Skin of body (tissue), 2 donors: ENCODE data around the gene PHF23. TPM values are rescaled to one million over a fixed set of nuclear protein-coding genes. Genes with fewer than 3 reads are reported as not detected.

ENCODE experiments used
- DNase-seq: peaks from one replicate; lab custom pipeline; 2025; lab: John Stamatoyannopoulos, UW
- total RNA-seq: library from RNA; depleted of rRNA; stranded (reverse); fragments of >200 nt; gene quantifications from one replicate; pipeline ENCODE4 v1.2.3, GENCODE V29; 2014

PHF23 gene
- 27.0 TPM for total RNA-seq

GRCh38 chr17:7239091-7240027 lies at the start of gene PHF23:
Gene PHF23, minus strand, starts transcription at chr17:7239457. Its CDS starts 178 bp downstream, at chr17:7239279.
- DNase-seq = peak; percentile 99

- DNase-seq = no peak
Measured at GRCh38 chr17:7285679-7286078, 46.4 kb upstream of the PHF23 start.

GRCh38 chr17:7284911-7285310 lies 45.7 kb upstream of the PHF23 start:
- DNase-seq = no peak

- no peak for DNase-seq
Measured at GRCh38 chr17:7283471-7284216, 44.4 kb upstream of the PHF23 start.

- DNase-seq = no peak
Measured at GRCh38 chr17:7282752-7283321, 43.6 kb upstream of the PHF23 start.

- no peak for DNase-seq
Measured at GRCh38 chr17:7281953-7282751, 42.9 kb upstream of the PHF23 start.

- DNase-seq = peak; percentile 87
Measured at GRCh38 chr17:7281074-7281952, 42.1 kb upstream of the PHF23 start, which contains the start of gene SLC2A4. Gene SLC2A4, plus strand, starts transcription at chr17:7281718. Its CDS starts 217 bp downstream, at chr17:7281935.

- peak; percentile 79 for DNase-seq
Measured at GRCh38 chr17:7280519-7281073, 41.3 kb upstream of the PHF23 start.

- DNase-seq = no peak
Measured at GRCh38 chr17:7279448-7279847, 40.2 kb upstream of the PHF23 start.

- DNase-seq = no peak
Measured at GRCh38 chr17:7266784-7267183, 27.5 kb upstream of the PHF23 start.

GRCh38 chr17:7263801-7264078 lies 24.5 kb upstream of the PHF23 start:
- DNase-seq = no peak

GRCh38 chr17:7262935-7263800 lies 23.9 kb upstream of the PHF23 start:
- no peak for DNase-seq

GRCh38 chr17:7262192-7262934 lies 23.1 kb upstream of the PHF23 start, which contains the start of gene CLDN7:
Gene CLDN7, minus strand, starts transcription at chr17:7262478. Its CDS starts 435 bp downstream, at chr17:7262043.
- DNase-seq = no peak

GRCh38 chr17:7261379-7262191 lies 22.3 kb upstream of the PHF23 start:
- no peak for DNase-seq

- DNase-seq = no peak
Measured at GRCh38 chr17:7260651-7261378, 21.6 kb upstream of the PHF23 start.

GRCh38 chr17:7260151-7260550 lies 20.9 kb upstream of the PHF23 start:
- DNase-seq = no peak

- DNase-seq = no peak
Measured at GRCh38 chr17:7259555-7259889, 20.3 kb upstream of the PHF23 start.
